H1 (cell line): ENCODE measurements around the gene KTN1.

ENCODE experiments used
- GTF2F1 ChIP-seq: IDR thresholded peaks from 2 replicates; pipeline ENCODE4 v1.6.1; 2012; ENCODE audit warnings: low read depth, low read length, improper control_type of control experiment, borderline replicate concordance
- RXRA ChIP-seq: IDR thresholded peaks from 2 replicates; pipeline ENCODE4 v1.6.1; 2011; ENCODE audit warnings: low read depth, mild to moderate bottlenecking, low read length, moderate library complexity; ENCODE audit not compliant: insufficient read depth

DNA sequence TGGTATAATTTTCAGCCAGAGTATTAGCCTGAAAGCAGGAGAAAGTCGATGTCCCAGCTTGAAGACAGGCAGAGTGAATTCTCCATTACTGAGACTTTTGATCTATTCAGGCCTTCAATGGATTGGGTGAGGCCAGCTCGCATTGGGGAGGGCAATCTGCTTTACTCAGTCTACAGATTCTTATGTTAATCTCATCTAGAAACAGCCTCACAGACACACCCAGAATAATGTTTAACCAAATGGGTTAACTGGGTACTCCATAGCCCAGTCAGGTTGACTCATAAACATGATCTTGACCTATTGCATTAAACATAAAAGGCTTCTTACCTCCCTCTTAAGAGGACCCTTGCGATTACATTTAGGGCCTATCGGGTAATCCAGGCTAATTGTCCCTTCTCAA is 118.0 kb downstream of the KTN1 start:
- TF ChIP-seq GTF2F1 (no peak), RXRA (no peak)
